ENCODE data around the gene CORO2B. TPM values are rescaled to one million over a fixed set of nuclear protein-coding genes. Genes with fewer than 3 reads are reported as not detected.
"Not testable (repeated sequence)": the region's sequence is repeated elsewhere in the genome, so short reads cannot be mapped to it uniquely, and the experiment has no call there.

CORO2B gene
- total and polyA plus RNA-seq, 2 of the 4 experiments (the other 2 are of a cell fraction), result 9.3 to 39.3 TPM

GRCh38 chr15:68604840-68605478 is 26.2 kb downstream of the CORO2B start:
- no CpG with 5 or more reads among the region's 10 CpGs for WGBS, 2 experiments (ENCODE audit: extremely low coverage in 2 of 2, insufficient read length in 1 of 2)
- H4K8ac ChIP-seq (ENCODE audit: low read depth in 2 of 2, low read length in 2 of 2); H3K4me3 ChIP-seq (ENCODE audit: insufficient read depth, low read depth, low read length); dilution Hi-C loops (cut with HindIII; ENCODE audit: low sequenced_read_pairs, unreplicated experiment); H3K9ac ChIP-seq (ENCODE audit: low read depth, low read length); H2AFZ ChIP-seq (replicated peaks; ENCODE audit: low read length, poor library complexity); H3K18ac ChIP-seq (ENCODE audit: low read depth, low read length); H2AK9ac ChIP-seq (replicated peaks; ENCODE audit: low read depth, low read length, poor library complexity); in situ Hi-C loops (cut with MboI; ENCODE audit: low sequenced_read_pairs); H4K20me1 ChIP-seq (ENCODE audit: insufficient read depth, low read length); intact Hi-C loops (cut with micrococcal nuclease); H3K23ac ChIP-seq (ENCODE audit: low read depth, low read length); H3K36me3 ChIP-seq (ENCODE audit: control insufficient read depth, insufficient read depth, low read length); H4K5ac ChIP-seq (ENCODE audit: low read depth, low read length); H3K4ac ChIP-seq (ENCODE audit: low read depth, low read length); H2BK5ac ChIP-seq (ENCODE audit: low read depth, low read length, poor library complexity, severe bottlenecking); BruUV-seq (replicated peaks); H3K27ac ChIP-seq (ENCODE audit: insufficient read depth, low read length); H2BK15ac ChIP-seq (ENCODE audit: low read depth, low read length); H3K27me3 ChIP-seq (ENCODE audit: control insufficient read depth, insufficient read depth, low read length); H3K56ac ChIP-seq (ENCODE audit: extremely low read depth, insufficient read depth, low read length); H3K14ac ChIP-seq (replicated peaks; ENCODE audit: low read depth, low read length); H2AK5ac ChIP-seq (ENCODE audit: low read depth, low read length); H4K91ac ChIP-seq (ENCODE audit: insufficient read depth, low read depth, low read length); H2BK20ac ChIP-seq (ENCODE audit: low read depth, low read length); H3K9me3 ChIP-seq (ENCODE audit: control insufficient read depth, insufficient read depth, low read length); POLR2A ChIA-PET (ENCODE audit: unreplicated experiment); H3K4me2 ChIP-seq (ENCODE audit: low read depth, low read length); H2BK120ac ChIP-seq (ENCODE audit: low read depth, low read length): not testable (repeated sequence)
- TF ChIP-seq CEBPB (IDR thresholded peaks at IDR 0.05; ENCODE audit: low read depth, low read length), result 0 out of 2 replicates have a peak, but pooled peaks have one; percentile 4
- H3K79me1 ChIP-seq (ENCODE audit: low read depth in 1 of 2, low read length in 2 of 2), result peaks cover 36 to 79% of the 10 kb centered on the region in 2 experiments
- H3K9me1 ChIP-seq (ENCODE audit: insufficient read depth, low read length), result peaks cover 27% of the 10 kb centered on the region
- CTCF ChIA-PET, result interaction anchor here (0.7 kb wide), 1 partner anchor 45 kb away, joined by 3 read pairs; no protein-coding TSS in a partner anchor
- ATAC-seq (ENCODE audit: low read depth), result peak; percentile 19; the same call in 1 of the 2 replicates
- DNase-seq, result peak; percentile 83
- H3K4me1 ChIP-seq (ENCODE audit: control insufficient read depth, insufficient read depth, low read length), result peaks cover 31% of the 10 kb centered on the region
